ENCODE results near the gene CNOT6L. TPM values are rescaled to one million over a fixed set of nuclear protein-coding genes. Genes with fewer than 3 reads are reported as not detected.

CNOT6L gene
- total RNA-seq, 1 experiment from 2014 or later: 29.4 TPM

- intact Hi-C loops (cut with micrococcal nuclease): no loop called here
- no peaks in the 10 kb centered on the region for H3K4me1 ChIP-seq (ENCODE audit: control insufficient read depth in 1 of 2, insufficient read depth in 2 of 2, low read length in 2 of 2)
- H4K20me1 ChIP-seq (ENCODE audit: insufficient read depth): no peaks in the 10 kb centered on the region
- H3K9me2 ChIP-seq (ENCODE audit: insufficient read depth): no peaks in the 10 kb centered on the region
- no TSS peak for BruUV-seq (replicated peaks)
- ChIA-PET POLR2A (no interaction called here), CTCF (no interaction called here), RAD21 (ENCODE audit: low non-redundant PET in 1 of 2, low total read pairs in 2 of 2, uncharacterized antibody in 2 of 2, unreplicated experiment in 2 of 2) (no interaction called here)
- DNase-seq (ENCODE audit: low read depth, low spot score): no peak
- H2AFZ ChIP-seq (ENCODE audit: low read depth, low read length, poor library complexity, severe bottlenecking): no peak overlapping the region
- H3K27ac ChIP-seq (ENCODE audit: low read depth, low read length): no peak overlapping the region
- TF ChIP-seq SIN3A (IDR thresholded peaks at IDR 0.05; ENCODE audit: low read depth): no peak
- H3K79me2 ChIP-seq (ENCODE audit: insufficient read depth, low read length): 0 out of 2 replicates have a peak, but pooled peaks cover 6% of the 10 kb centered on the region
- no peaks in the 10 kb centered on the region for H3K9me3 ChIP-seq (ENCODE audit: control insufficient read depth in 1 of 2, insufficient read depth in 1 of 2, low read depth in 1 of 2, low read length in 2 of 2)
- H3K4me2 ChIP-seq (ENCODE audit: low read length): no peak overlapping the region
- no peak overlapping the region for H3K4me3 ChIP-seq (replicated peaks in 1 of 2; ENCODE audit: low read depth in 1 of 2, low read length in 2 of 2)
- no peak overlapping the region for H3K9ac ChIP-seq (ENCODE audit: low read length)
- ATAC-seq: no peak
- no peaks in the 10 kb centered on the region for H3K27me3 ChIP-seq (ENCODE audit: insufficient read depth, low read length)
- no peaks in the 10 kb centered on the region for H3K36me3 ChIP-seq (ENCODE audit: control insufficient read depth in 1 of 2, insufficient read depth in 2 of 2, low read length in 2 of 2)
These were observed 46.1 kb downstream of the CNOT6L start for GRCh38 chr4:77773101-77773500.

GRCh38 chr4:77771566-77771965 lies 47.6 kb downstream of the CNOT6L start:
- ChIA-PET RAD21 (ENCODE audit: low non-redundant PET in 1 of 2, low total read pairs in 2 of 2, uncharacterized antibody in 2 of 2, unreplicated experiment in 2 of 2) (no interaction called here), POLR2A (no interaction called here), CTCF (no interaction called here)
- Histone ChIP-seq H3K9ac (ENCODE audit: low read length) (no peak overlapping the region), H3K27me3 (ENCODE audit: insufficient read depth, low read length) (no peaks in the 10 kb centered on the region), H3K4me2 (ENCODE audit: low read length) (no peak overlapping the region), H3K9me2 (ENCODE audit: insufficient read depth) (no peaks in the 10 kb centered on the region), H3K9me3 (ENCODE audit: control insufficient read depth in 1 of 2, insufficient read depth in 1 of 2, low read depth in 1 of 2, low read length in 2 of 2) (no peaks in the 10 kb centered on the region), H3K4me3 (replicated peaks in 1 of 2; ENCODE audit: low read depth in 1 of 2, low read length in 2 of 2) (no peak overlapping the region), H2AFZ (ENCODE audit: low read depth, low read length, poor library complexity, severe bottlenecking) (no peak overlapping the region), H3K79me2 (ENCODE audit: insufficient read depth, low read length) (no peaks in the 10 kb centered on the region), H3K4me1 (ENCODE audit: control insufficient read depth in 1 of 2, insufficient read depth in 2 of 2, low read length in 2 of 2) (no peaks in the 10 kb centered on the region), H4K20me1 (ENCODE audit: insufficient read depth) (no peaks in the 10 kb centered on the region), H3K36me3 (ENCODE audit: control insufficient read depth in 1 of 2, insufficient read depth in 2 of 2, low read length in 2 of 2) (no peaks in the 10 kb centered on the region), H3K27ac (ENCODE audit: low read depth, low read length) (no peak overlapping the region)
- intact Hi-C loops (cut with micrococcal nuclease): no loop called here
- ATAC-seq (no peak), DNase-seq (ENCODE audit: low read depth, low spot score) (no peak)
- no TSS peak for BruUV-seq (replicated peaks)
- TF ChIP-seq ZBTB33 (IDR thresholded peaks at IDR 0.05; ENCODE audit: extremely low read depth, insufficient replicate concordance, low read length) (no peak), CTCF (IDR thresholded peaks at IDR 0.05 in 2 of 3, conservative IDR thresholded peaks at IDR 0.05 in 1 of 3; ENCODE audit: borderline replicate concordance in 1 of 3, insufficient read depth in 1 of 3, low read depth in 2 of 3, low read length in 2 of 3) (no peak), CEBPB (IDR thresholded peaks at IDR 0.05; ENCODE audit: low read depth) (no peak), JUND (IDR thresholded peaks at IDR 0.05) (no peak), SRF (IDR thresholded peaks at IDR 0.05; ENCODE audit: low read depth) (no peak), YY1 (IDR thresholded peaks at IDR 0.05; ENCODE audit: extremely low read depth, insufficient replicate concordance, low read depth, low read length) (no peak), ZNF274 (IDR thresholded peaks at IDR 0.05; ENCODE audit: low read depth, low read length) (no peak), ELF1 (IDR thresholded peaks at IDR 0.05; ENCODE audit: borderline replicate concordance, low read depth) (no peak), POLR2A (IDR thresholded peaks at IDR 0.05; ENCODE audit: borderline replicate concordance, extremely low read depth, insufficient read depth, insufficient read length) (no peak), FOSL1 (IDR thresholded peaks at IDR 0.05; ENCODE audit: low read depth) (no peak), REST (IDR thresholded peaks at IDR 0.05; ENCODE audit: low read depth) (no peak)
- TF ChIP-seq, protein P1, sequence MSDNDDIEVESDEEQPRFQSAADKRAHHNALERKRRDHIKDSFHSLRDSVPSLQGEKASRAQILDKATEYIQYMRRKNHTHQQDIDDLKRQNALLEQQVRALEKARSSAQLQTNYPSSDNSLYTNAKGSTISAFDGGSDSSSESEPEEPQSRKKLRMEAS (IDR thresholded peaks at IDR 0.05): no peak
- TF ChIP-seq, protein P2, sequence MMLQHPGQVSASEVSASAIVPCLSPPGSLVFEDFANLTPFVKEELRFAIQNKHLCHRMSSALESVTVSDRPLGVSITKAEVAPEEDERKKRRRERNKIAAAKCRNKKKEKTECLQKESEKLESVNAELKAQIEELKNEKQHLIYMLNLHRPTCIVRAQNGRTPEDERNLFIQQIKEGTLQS (IDR thresholded peaks at IDR 0.05): no peak

Data from HCT116 (cell line).